Upper lobe of left lung (tissue), 4 donors: ENCODE data around the gene HOXC11.

Experiments
- CTCF ChIP-seq, 6 experiments: fragments of 450-650 bp in 4 of 6; fragments of 200-600 bp in 2 of 6; sonication (generic) in 2 of 6; IDR thresholded peaks; one replicate each; pipeline ENCODE4 v1.5.1; 2016 to 2019; ENCODE audit warnings: antibody characterized with exemption in 6 of 6
- EP300 ChIP-seq, 4 donors: sonication (generic); formaldehyde crosslinking; IDR thresholded peaks; one replicate each; pipeline ENCODE4 v1.5.1; 2017; ENCODE audit warnings: antibody characterized with exemption in 4 of 4, control low read depth in 2 of 4
- POLR2AphosphoS5 ChIP-seq, 2 donors: sonication (generic); formaldehyde crosslinking; IDR thresholded peaks; one replicate each; pipeline ENCODE4 v1.5.1; 2017; ENCODE audit warnings: antibody characterized with exemption in 2 of 2

GRCh38 chr12:53932915-53933314 is 40.0 kb upstream of the HOXC11 start:
- TF ChIP-seq CTCF (IDR thresholded peaks at IDR 0.05) (no peak), EP300 (IDR thresholded peaks at IDR 0.05) (no peak), POLR2AphosphoS5 (IDR thresholded peaks at IDR 0.05) (no peak)
